Activated T-helper 2 cell treated with anti-CD3 and anti-CD28 coated beads, Interferon-gamma antibody, Interleukin-2, Interleukin-4, amounts not matched to agents 10 μg/mL and 5 μg/mL and 100 μg/mL, durations not matched to agents 14 hours and 24 hours and 36 hours (primary cell): ENCODE results near the gene MAGI2. TPM values are rescaled to one million over a fixed set of nuclear protein-coding genes. Genes with fewer than 3 reads are reported as not detected.
"Not testable (repeated sequence)": the region's sequence is repeated elsewhere in the genome, so short reads cannot be mapped to it uniquely, and the experiment has no call there.

Experiments
- DNase-seq: peaks from one replicate; pipeline ENCODE4 v3.0.0; 2021; ENCODE audit warnings: low spot score
- H3K27ac Mint-ChIP-seq: one replicate; pipeline ENCODE4 v1.8.0; 2021; ENCODE audit warnings: mixed read lengths
- H3K27me3 Mint-ChIP-seq: one replicate; pipeline ENCODE4 v1.8.0; 2021; ENCODE audit warnings: low read depth, mixed read lengths
- H3K36me3 Mint-ChIP-seq: one replicate; pipeline ENCODE4 v1.8.0; 2021; ENCODE audit warnings: low read depth, mixed read lengths
- H3K4me1 Mint-ChIP-seq: one replicate; pipeline ENCODE4 v1.8.0; 2021; ENCODE audit warnings: low read depth, mixed read lengths
- H3K4me3 Mint-ChIP-seq: one replicate; pipeline ENCODE4 v1.8.0; 2021; ENCODE audit warnings: low read depth, mild to moderate bottlenecking, moderate library complexity, mixed read lengths
- H3K9me3 Mint-ChIP-seq: one replicate; pipeline ENCODE4 v1.8.0; 2021; ENCODE audit warnings: mixed read lengths
- intact Hi-C: fragments of 100-400 bp; cut with micrococcal nuclease; formaldehyde crosslinking; loops from one replicate; pipeline ENCODE4 v1.15.1; 2023
- total RNA-seq: library from RNA; stranded (reverse); gene quantifications from 2 replicates; pipeline ENCODE4 v1.2.3, GENCODE V29; 2022

Gene MAGI2
- total RNA-seq, 1 donor from 2014 or later, result 0.21 TPM

DNA sequence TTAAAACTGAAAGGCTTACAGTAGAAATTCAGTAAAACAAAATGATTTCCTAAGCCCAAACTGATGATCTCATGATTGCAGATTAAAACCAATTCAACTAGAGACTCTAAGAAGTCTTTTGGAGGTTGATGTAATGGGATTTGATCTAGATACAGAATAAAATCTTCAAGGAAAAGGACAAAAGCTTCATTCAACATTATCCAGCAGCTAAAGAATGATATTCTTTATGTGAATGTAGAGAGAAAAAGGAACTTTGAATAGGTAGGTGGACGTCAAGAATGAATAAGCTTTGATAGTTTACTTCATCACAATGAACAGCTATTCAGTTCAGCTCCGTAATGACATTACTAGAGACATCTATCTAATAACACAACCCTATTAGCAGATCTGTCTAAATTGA lies 910.5 kb downstream of the MAGI2 start:
- H3K4me1 Mint-ChIP-seq, result no peaks in the 10 kb centered on the region
- H3K9me3 Mint-ChIP-seq, result no peaks in the 10 kb centered on the region
- no peak for DNase-seq
- no peaks in the 10 kb centered on the region for H3K27me3 Mint-ChIP-seq
- H3K4me3 Mint-ChIP-seq, result no peak overlapping the region
- intact Hi-C loops, result no loop called here
- no peaks in the 10 kb centered on the region for H3K36me3 Mint-ChIP-seq
- H3K27ac Mint-ChIP-seq, result no peak overlapping the region

DNA sequence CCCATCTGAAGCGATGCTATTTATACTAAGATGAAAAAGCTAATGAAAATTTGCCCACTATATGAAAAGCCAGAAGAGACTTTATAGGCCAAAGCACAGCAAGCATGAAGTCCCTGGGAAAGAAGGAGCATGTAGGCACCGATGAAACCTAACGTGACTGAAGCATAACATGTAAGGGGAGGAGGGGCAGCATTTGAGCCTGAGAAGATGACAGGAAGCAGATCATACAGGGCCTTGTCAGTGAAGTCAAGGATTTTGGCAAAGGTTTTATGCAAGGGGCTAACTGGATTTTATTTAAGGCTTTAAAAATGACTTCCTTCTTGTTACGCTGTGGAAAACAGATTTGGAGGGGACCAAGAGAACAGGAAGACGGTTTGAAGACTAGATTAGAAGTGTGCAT lies 910.9 kb downstream of the MAGI2 start:
- no peaks in the 10 kb centered on the region for H3K36me3 Mint-ChIP-seq
- no peaks in the 10 kb centered on the region for H3K4me1 Mint-ChIP-seq
- intact Hi-C loops, result no loop called here
- no peak overlapping the region for H3K4me3 Mint-ChIP-seq
- H3K9me3 Mint-ChIP-seq, result no peaks in the 10 kb centered on the region
- DNase-seq, result no peak
- H3K27me3 Mint-ChIP-seq, result no peaks in the 10 kb centered on the region
- no peak overlapping the region for H3K27ac Mint-ChIP-seq

DNA sequence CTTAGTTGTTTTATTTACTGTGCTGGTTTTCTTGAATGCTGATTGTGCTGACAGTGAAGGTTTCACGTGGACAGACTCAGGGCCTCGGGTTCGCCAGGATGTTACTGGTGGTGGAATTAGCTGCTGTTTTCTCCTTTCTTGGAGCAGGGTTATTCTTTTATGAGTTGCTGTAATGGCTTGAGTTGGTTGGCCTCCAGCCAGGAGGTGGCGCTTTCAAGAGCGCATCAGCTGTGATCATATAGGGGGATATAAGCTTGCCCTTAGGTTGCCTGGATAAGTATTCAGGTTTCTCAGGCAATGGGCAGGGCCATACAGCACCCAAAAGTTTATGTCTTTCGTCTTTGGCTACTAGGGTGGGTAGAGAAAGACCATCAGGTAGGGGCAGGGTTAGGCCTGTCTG lies 913.6 kb downstream of the MAGI2 start:
- no peaks in the 10 kb centered on the region for H3K36me3 Mint-ChIP-seq
- no peak for DNase-seq
- H3K4me3 Mint-ChIP-seq, result no peak overlapping the region
- no peaks in the 10 kb centered on the region for H3K9me3 Mint-ChIP-seq
- no peak overlapping the region for H3K27ac Mint-ChIP-seq
- no peaks in the 10 kb centered on the region for H3K27me3 Mint-ChIP-seq
- H3K4me1 Mint-ChIP-seq, result no peaks in the 10 kb centered on the region
- intact Hi-C loops, result no loop called here

DNA sequence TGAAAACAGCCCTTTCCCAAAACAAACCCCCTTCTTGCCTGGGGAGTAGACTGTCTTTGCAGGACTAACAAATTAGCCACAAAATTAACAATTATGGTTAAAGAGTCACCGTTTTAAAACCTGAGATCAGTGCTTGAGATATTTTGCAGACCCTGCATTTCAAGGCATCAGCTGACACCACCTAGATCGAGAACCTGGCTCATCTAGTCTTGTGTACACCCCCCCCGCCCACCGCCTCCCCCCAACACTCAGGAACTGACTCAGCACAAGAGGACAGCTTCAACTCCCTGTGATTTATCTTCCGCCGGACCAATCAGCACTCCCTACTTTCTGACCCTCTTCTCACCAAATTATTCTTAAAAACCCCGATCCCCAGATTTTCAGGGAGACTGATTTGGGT lies 917.8 kb downstream of the MAGI2 start:
- Mint-ChIP-seq H3K27ac (no peak overlapping the region), H3K4me3 (no peak overlapping the region), H3K4me1 (no peaks in the 10 kb centered on the region), H3K27me3 (no peaks in the 10 kb centered on the region), H3K36me3 (no peaks in the 10 kb centered on the region), H3K9me3 (no peaks in the 10 kb centered on the region)
- DNase-seq, result no peak
- intact Hi-C loops, result no loop called here

DNA sequence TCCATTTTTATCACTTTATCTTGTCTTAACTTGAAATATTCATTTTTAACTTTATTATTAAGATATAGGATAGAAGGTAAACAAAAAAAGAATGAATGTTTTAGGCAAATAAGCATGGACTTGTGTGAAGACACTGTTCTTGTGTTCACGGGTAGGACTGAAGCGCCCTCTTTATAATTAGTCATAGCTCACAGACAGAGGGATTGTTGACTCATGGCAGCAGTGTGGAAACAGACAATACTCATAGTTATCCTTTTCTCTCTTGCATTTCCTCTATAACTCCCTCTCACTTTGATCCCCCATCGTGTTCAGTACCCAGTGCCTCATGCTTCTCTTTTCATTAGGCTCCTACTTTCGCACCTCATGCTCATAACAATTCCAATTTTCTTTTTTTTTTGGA lies 923.1 kb downstream of the MAGI2 start:
- H3K36me3 Mint-ChIP-seq, result no peaks in the 10 kb centered on the region
- intact Hi-C loops, result no loop called here
- H3K4me1 Mint-ChIP-seq, result no peaks in the 10 kb centered on the region

DNA sequence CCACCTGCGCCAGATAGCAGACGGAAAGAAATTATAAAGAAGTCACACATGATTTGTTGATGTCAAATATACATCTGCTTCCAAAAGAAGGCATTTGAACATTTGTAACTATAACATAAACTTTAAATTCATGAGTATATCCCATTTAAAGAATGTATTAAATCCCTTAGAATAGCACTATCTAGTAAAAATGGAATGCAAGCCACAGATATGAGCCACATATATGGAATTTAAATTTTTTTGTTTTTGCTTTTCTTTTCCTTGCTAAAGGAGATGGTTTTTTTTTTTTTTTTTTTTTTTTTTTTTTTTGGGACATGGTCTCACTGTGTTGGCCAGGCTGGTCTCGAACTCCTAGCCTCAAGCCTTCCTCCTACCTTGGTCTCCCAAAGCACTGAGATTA lies 924.1 kb downstream of the MAGI2 start:
- H3K27me3 Mint-ChIP-seq, result no peaks in the 10 kb centered on the region
- no peaks in the 10 kb centered on the region for H3K9me3 Mint-ChIP-seq
- no peaks in the 10 kb centered on the region for H3K36me3 Mint-ChIP-seq
- no peak for DNase-seq
- H3K4me3 Mint-ChIP-seq, result no peak overlapping the region
- H3K4me1 Mint-ChIP-seq, result no peaks in the 10 kb centered on the region
- intact Hi-C loops, result no loop called here
- no peak overlapping the region for H3K27ac Mint-ChIP-seq

More for the DNA sequence above, 923.1 kb downstream of the MAGI2 start:
- no peaks in the 10 kb centered on the region for H3K27me3 Mint-ChIP-seq
- no peaks in the 10 kb centered on the region for H3K9me3 Mint-ChIP-seq
- H3K27ac Mint-ChIP-seq, result no peak overlapping the region
- H3K4me3 Mint-ChIP-seq, result no peak overlapping the region
- DNase-seq, result no peak

DNA sequence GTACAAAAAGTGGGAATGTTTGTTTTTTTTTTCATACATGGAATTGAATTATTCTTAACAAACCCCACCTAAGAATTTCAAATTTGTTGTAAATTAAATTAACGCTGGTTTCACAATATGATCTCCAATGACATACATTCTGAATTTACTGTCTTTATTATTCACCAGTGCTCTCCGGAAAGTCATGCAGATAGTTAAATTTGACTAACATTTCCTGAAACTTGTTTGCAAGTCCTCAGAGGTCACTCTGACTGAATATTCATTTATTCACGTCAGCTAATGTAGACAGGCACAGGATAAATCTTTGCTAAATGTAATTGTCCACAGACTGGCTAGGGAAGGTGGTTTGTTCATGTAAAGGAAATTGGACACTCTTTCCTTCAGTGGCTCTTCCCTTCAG lies 924.5 kb downstream of the MAGI2 start:
- no peak for DNase-seq
- intact Hi-C loops, result no loop called here
- Mint-ChIP-seq H3K4me1 (no peaks in the 10 kb centered on the region), H3K27ac (no peak overlapping the region), H3K27me3 (no peaks in the 10 kb centered on the region), H3K9me3 (no peaks in the 10 kb centered on the region), H3K36me3 (no peaks in the 10 kb centered on the region), H3K4me3 (no peak overlapping the region)

DNA sequence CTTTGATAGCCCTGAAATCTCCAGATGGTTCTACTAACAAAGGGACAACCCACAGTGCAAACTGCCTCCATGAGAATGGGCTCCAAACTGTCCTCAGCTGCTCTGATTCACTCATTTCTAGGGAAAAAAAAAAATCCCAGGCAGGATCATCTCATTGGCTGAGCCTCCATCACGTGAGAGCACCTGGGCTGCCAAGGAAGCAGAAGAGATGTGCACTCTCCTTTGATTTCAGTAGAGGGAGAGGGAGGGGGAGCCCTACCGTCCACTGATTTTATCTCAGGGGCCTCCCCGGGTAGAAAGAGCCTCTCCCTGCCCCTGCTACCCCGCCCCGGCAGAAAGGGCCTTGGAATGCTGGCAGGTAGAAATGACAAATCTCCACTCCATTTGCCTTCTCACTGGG lies 929.5 kb downstream of the MAGI2 start:
- intact Hi-C loops, result no loop called here
- no peaks in the 10 kb centered on the region for H3K4me1 Mint-ChIP-seq
- no peaks in the 10 kb centered on the region for H3K27me3 Mint-ChIP-seq
- no peak overlapping the region for H3K27ac Mint-ChIP-seq
- H3K36me3 Mint-ChIP-seq, result no peaks in the 10 kb centered on the region
- no peaks in the 10 kb centered on the region for H3K9me3 Mint-ChIP-seq
- no peak overlapping the region for H3K4me3 Mint-ChIP-seq
- DNase-seq, result no peak

DNA sequence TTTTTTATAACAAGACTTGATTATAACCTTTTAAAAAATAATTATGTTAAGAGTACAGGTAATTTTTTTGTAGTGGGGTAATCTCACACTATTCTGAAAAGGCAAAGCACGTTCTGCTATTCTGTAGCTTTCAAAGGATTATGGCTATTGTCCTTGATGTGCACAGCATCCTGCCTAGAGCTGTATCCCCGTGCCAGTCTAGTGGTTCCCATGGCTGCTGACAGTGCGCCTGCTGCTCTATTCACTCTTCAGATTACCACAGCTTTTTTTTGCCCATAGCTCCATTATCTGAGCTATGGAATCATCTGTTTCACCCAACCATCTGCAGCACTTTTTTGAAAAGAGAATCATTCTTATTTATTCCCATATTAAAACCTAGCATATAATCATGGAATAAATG lies 931.5 kb downstream of the MAGI2 start:
- H3K36me3 Mint-ChIP-seq, result no peaks in the 10 kb centered on the region
- no peaks in the 10 kb centered on the region for H3K27me3 Mint-ChIP-seq
- intact Hi-C loops, result no loop called here
- H3K9me3 Mint-ChIP-seq, result no peaks in the 10 kb centered on the region
- H3K27ac Mint-ChIP-seq, result no peak overlapping the region
- no peaks in the 10 kb centered on the region for H3K4me1 Mint-ChIP-seq
- H3K4me3 Mint-ChIP-seq, result no peak overlapping the region
- no peak for DNase-seq

DNA sequence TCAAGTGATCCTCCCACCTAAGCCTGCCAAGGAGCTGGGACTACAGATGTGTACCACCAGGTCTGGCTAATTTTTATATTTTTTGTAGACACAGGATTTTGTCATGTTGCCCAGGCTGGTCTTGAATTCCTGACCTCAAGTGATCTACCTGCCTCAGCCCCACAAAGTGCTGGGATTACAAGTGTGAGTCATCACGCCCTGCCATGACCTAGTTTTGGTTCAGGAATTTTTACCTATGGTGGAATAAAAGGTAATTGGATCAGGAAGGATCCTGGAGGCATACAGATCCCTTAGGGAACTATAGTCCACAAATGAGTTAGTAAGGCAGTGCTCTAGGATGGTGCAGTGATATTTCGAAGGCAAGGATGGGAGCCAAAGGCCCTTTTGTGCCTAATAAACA lies 937.0 kb downstream of the MAGI2 start:
- Mint-ChIP-seq H3K4me1 (no peaks in the 10 kb centered on the region), H3K9me3 (no peaks in the 10 kb centered on the region), H3K27ac (no peak overlapping the region), H3K36me3 (no peaks in the 10 kb centered on the region), H3K27me3 (no peaks in the 10 kb centered on the region), H3K4me3 (no peak overlapping the region)
- no peak for DNase-seq
- intact Hi-C loops, result no loop called here

DNA sequence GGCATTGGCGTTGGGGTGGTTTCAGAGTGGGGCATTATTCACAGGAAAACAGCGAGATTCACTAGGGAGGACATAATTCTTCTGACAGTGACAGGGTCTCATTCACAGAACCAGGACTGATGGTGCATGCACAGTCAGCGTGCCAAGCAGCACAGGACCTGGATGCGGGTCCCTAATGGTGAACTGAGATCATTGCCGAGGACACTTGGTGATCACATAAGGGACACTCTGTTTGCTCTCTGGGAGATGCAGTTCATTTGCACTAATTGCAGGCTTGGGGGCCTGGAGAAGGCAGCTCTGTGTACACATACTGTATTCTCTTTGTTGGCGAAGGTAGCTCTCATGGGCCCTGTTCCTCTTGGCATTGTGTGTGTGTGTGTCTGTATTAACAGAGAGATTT lies 938.8 kb downstream of the MAGI2 start:
- Mint-ChIP-seq H3K27ac (no peak overlapping the region), H3K9me3 (no peaks in the 10 kb centered on the region), H3K27me3 (no peaks in the 10 kb centered on the region), H3K4me3 (no peak overlapping the region), H3K36me3 (no peaks in the 10 kb centered on the region), H3K4me1 (no peaks in the 10 kb centered on the region)
- intact Hi-C loops, result no loop called here
- DNase-seq, result no peak

DNA sequence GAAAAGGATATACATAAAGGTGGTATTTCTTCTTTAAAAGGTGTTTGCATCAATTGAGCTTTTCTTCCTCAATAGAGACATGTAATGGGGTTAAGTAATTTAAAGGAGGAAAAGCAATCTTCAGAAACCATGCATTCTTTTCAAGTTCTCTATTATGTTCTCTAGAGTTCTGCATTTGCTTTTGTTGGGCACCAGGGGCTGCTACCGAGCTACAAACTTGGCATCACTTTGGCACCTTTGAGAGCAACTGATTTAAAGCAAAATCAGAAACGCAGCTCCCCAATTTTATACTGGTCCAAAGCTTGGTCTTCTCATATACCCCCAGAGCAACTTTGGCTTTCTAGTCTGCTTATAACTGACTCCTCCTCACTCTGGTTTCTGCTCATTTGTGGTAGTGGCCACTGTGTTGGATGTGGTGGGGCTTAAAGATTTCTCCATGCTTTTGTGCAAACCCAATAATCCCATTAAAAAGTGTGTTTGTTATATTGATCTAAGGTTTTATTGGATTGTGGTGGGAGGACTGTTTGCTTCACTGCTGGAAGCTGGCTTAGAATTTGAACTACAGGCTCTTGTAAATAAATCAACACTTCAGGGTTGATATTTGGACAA lies 942.8 kb downstream of the MAGI2 start:
- H3K36me3 Mint-ChIP-seq, result no peaks in the 10 kb centered on the region
- H3K27ac Mint-ChIP-seq, result no peak overlapping the region
- intact Hi-C loops, result no loop called here
- H3K27me3 Mint-ChIP-seq, result no peaks in the 10 kb centered on the region
- H3K9me3 Mint-ChIP-seq, result no peaks in the 10 kb centered on the region
- H3K4me1 Mint-ChIP-seq, result no peaks in the 10 kb centered on the region
- no peak for DNase-seq
- H3K4me3 Mint-ChIP-seq, result no peak overlapping the region

DNA sequence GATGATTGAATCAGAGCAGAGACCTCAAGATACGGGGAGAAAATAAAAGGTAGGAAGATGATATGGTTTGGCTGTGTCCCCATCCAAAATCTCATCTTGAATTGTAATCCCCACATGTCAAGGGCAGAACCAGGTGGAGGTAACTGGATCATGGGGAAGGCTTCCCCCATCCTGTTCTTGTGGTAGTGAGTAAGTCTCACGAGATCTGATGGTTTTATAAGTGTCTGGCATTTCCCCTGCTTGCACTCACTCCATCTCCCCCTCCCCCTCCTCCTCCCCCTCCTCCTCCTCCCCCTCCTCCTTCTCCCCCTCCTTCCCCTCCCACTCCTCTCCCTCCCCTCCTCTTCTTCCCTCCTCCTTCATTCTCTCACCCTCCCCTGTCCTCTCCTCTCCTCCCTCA lies 950.2 kb downstream of the MAGI2 start:
- H3K4me3 Mint-ChIP-seq, H3K4me1 Mint-ChIP-seq, DNase-seq, H3K27me3 Mint-ChIP-seq, H3K36me3 Mint-ChIP-seq, H3K27ac Mint-ChIP-seq, intact Hi-C loops, H3K9me3 Mint-ChIP-seq: not testable (repeated sequence)

DNA sequence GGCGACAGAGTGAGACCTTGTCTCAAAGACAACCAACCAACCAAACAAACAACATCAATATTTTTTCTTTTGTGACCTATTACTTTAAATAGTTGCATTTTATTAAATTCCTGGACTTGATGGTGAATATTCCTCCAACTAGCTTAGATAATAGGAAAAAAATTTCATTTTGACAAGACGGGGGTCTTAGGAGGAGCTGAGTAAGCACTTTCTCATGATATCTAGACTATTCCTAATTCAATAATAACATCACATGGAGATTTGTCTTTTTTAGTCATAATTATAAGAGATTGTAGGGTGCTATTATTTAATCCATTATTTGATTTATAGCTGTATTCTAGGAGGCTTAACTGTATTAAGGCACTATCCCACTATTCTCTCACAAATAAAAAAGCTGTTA lies 952.4 kb downstream of the MAGI2 start:
- no peaks in the 10 kb centered on the region for H3K36me3 Mint-ChIP-seq
- no peaks in the 10 kb centered on the region for H3K4me1 Mint-ChIP-seq
- intact Hi-C loops, result no loop called here
- H3K27me3 Mint-ChIP-seq, result no peaks in the 10 kb centered on the region
- no peak for DNase-seq
- no peak overlapping the region for H3K4me3 Mint-ChIP-seq
- H3K27ac Mint-ChIP-seq, result no peak overlapping the region
- no peaks in the 10 kb centered on the region for H3K9me3 Mint-ChIP-seq
